Suprapubic skin (tissue), 4 donors: ENCODE data around the gene ABCA6. TPM values are rescaled to one million over a fixed set of nuclear protein-coding genes. Genes with fewer than 3 reads are reported as not detected.

Experiments
- DNase-seq, 2 donors: peaks; one replicate each; pipeline ENCODE4 v3.0.0-alpha.2; 2019; ENCODE audit warnings: low spot score in 2 of 2
- H3K27ac ChIP-seq: fragments of 200-600 bp; sonication (generic); one replicate; pipeline ENCODE4 v1.5.1; 2019
- H3K27me3 ChIP-seq: fragments of 200-600 bp; sonication (generic); one replicate; pipeline ENCODE4 v1.5.1; 2019
- H3K36me3 ChIP-seq: fragments of 200-600 bp; sonication (generic); one replicate; pipeline ENCODE4 v1.5.1; 2019
- H3K4me1 ChIP-seq: fragments of 200-600 bp; sonication (generic); one replicate; pipeline ENCODE4 v1.5.1; 2019
- H3K4me3 ChIP-seq: fragments of 200-600 bp; sonication (generic); one replicate; pipeline ENCODE4 v1.5.1; 2019; ENCODE audit warnings: mild to moderate bottlenecking
- H3K9me3 ChIP-seq: fragments of 200-600 bp; sonication (generic); one replicate; pipeline ENCODE4 v1.5.1; 2019
- POLR2A ChIP-seq, 2 donors: fragments of 450-650 bp; IDR thresholded peaks; one replicate each; pipeline ENCODE4 v1.6.1; 2017; ENCODE audit warnings: antibody characterized with exemption in 2 of 2, mild to moderate bottlenecking in 2 of 2, moderate library complexity in 2 of 2
- POLR2AphosphoS5 ChIP-seq, 3 donors: sonication (generic); formaldehyde crosslinking; IDR thresholded peaks; one replicate each; pipeline ENCODE4 v1.6.1; 2017; ENCODE audit warnings: antibody characterized with exemption in 3 of 3
- WGBS: methylation state at CpG from one replicate; pipeline ENCODE4 v1.1.5; 2018; 5-methylcytosine and 5-hydroxymethylcytosine counted together
- total RNA-seq, 4 donors: library from RNA; depleted of rRNA; stranded (reverse); fragments of >200 nt; gene quantifications; one replicate each; pipeline ENCODE4 v1.1.0, GENCODE V29; 2016
- TF ChIP-seq, protein P1 (sequence below), 2 donors: fragments of 200-600 bp in 1 of 2; fragments of 450-650 bp in 1 of 2; sonication (generic) in 1 of 2; IDR thresholded peaks; one replicate each; pipeline ENCODE4 v1.5.1; 2016 to 2019; ENCODE audit warnings: antibody characterized with exemption in 2 of 2, mild to moderate bottlenecking in 1 of 2, moderate library complexity in 1 of 2

Gene ABCA6
- total RNA-seq, 4 donors from 2014 or later: 6.6 to 43.0 (median 17.8) TPM

DNA sequence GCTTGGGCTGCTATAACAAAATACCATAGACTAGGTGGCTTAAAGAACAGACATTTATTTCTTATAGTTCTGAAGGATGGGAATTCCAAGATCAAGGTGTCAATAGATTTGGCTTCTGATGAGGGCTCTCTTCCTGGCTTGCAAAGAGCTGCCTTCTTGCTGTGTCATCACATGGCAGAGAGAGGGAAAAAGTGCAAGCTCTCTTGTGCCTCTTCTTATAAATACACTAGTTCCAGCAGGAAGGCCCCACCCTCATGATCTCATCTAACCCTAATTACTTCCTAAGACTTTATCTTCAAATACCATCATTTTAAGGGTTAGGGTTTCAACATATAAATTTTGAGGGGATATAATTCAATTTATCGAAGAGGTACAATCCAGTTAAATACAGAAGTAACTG, 111.5 kb downstream of the ABCA6 start:
- Histone ChIP-seq H3K27ac (no peak overlapping the region), H3K36me3 (peaks cover 8% of the 10 kb centered on the region), H3K4me3 (no peak overlapping the region), H3K9me3 (no peaks in the 10 kb centered on the region), H3K27me3 (no peaks in the 10 kb centered on the region), H3K4me1 (no peaks in the 10 kb centered on the region)
- TF ChIP-seq POLR2AphosphoS5 (IDR thresholded peaks at IDR 0.05): no peak
- TF ChIP-seq, protein P1, sequence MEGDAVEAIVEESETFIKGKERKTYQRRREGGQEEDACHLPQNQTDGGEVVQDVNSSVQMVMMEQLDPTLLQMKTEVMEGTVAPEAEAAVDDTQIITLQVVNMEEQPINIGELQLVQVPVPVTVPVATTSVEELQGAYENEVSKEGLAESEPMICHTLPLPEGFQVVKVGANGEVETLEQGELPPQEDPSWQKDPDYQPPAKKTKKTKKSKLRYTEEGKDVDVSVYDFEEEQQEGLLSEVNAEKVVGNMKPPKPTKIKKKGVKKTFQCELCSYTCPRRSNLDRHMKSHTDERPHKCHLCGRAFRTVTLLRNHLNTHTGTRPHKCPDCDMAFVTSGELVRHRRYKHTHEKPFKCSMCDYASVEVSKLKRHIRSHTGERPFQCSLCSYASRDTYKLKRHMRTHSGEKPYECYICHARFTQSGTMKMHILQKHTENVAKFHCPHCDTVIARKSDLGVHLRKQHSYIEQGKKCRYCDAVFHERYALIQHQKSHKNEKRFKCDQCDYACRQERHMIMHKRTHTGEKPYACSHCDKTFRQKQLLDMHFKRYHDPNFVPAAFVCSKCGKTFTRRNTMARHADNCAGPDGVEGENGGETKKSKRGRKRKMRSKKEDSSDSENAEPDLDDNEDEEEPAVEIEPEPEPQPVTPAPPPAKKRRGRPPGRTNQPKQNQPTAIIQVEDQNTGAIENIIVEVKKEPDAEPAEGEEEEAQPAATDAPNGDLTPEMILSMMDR (IDR thresholded peaks at IDR 0.05): no peak
- TF ChIP-seq POLR2A (IDR thresholded peaks at IDR 0.05): no peak
- DNase-seq: no peak
- 82% methylated on average over 1 of the region's 1 CpG for WGBS

Other genes starting within 250 kb of the ABCA6 start
- 10 to 100 TPM in 1 of 4 donors, 1 to 10 TPM in 3; 5.5 to 16.7 (median 8.4) TPM for gene ABCA8, start 186.5 kb downstream of the ABCA6 start, total RNA-seq
- gene ABCA9, start 81.0 kb downstream of the ABCA6 start, total RNA-seq: 10 to 100 TPM in 1 of 4 donors, 1 to 10 TPM in 3; 1.7 to 69.0 (median 6.0) TPM
- 10 to 100 TPM in 2 of 4 donors, 1 to 10 TPM in 2; 1.5 to 19.1 (median 10.3) TPM for gene ABCA10, start 86.9 kb upstream of the ABCA6 start, total RNA-seq
- 100 to 1,000 TPM in 1 of 4 donors, 10 to 100 TPM in 3; 48.9 to 211 (median 62.9) TPM for gene ABCA5, start 185.2 kb upstream of the ABCA6 start, total RNA-seq